ENCODE data around the gene FAM177B. TPM values are rescaled to one million over a fixed set of nuclear protein-coding genes. Genes with fewer than 3 reads are reported as not detected.

The FAM177B gene
- total RNA-seq, 4 donors from 2014 or later, result 4.0 to 13.9 TPM; not detected in 2

GRCh38 chr1:222706815-222707214 is 30.2 kb upstream of the FAM177B start:
- H3K36me3 ChIP-seq, result peaks cover 0 to 12% (median under 1%) of the 10 kb centered on the region in 4 donors
- no peak overlapping the region for H3K27ac ChIP-seq
- H3K9me3 ChIP-seq, result no peaks in the 10 kb centered on the region
- H3K27me3 ChIP-seq, result no peaks in the 10 kb centered on the region
- in situ Hi-C loops (cut with MboI; ENCODE audit: low pct_ligation_motif_present in 1 of 4, low pct_unique_long_range_greater_than_20kb in 1 of 4, low sequenced_read_pairs in 3 of 4), result no loop called here
- no peak for TF ChIP-seq POLR2A (IDR thresholded peaks at IDR 0.05)
- TF ChIP-seq CTCF (IDR thresholded peaks at IDR 0.05), result peak in 2 of 5 experiments; percentile 16 to 20
- intact Hi-C loops (cut with DNase I; ENCODE audit: low total_unique reads), result no loop called here
- WGBS, 2 donors (ENCODE audit: low coverage in 1 of 2), result 69 to 89% methylated on average over 2 to 4 of the region's 4 CpGs
- no peak for DNase-seq
- peaks cover 10 to 26% (median 13%) of the 10 kb centered on the region in 4 donors for H3K4me1 ChIP-seq
- no peak overlapping the region for H3K4me3 ChIP-seq

- intact Hi-C loops (cut with DNase I; ENCODE audit: low total_unique reads) (no loop called here), in situ Hi-C loops (cut with MboI; ENCODE audit: low pct_ligation_motif_present in 1 of 4, low pct_unique_long_range_greater_than_20kb in 1 of 4, low sequenced_read_pairs in 3 of 4) (loop anchor here in 1 of 4 donors (10.0 kb wide), 1 partner anchor 55 kb away; no protein-coding TSS in a partner anchor)
- Histone ChIP-seq H3K9me3 (no peaks in the 10 kb centered on the region), H3K4me3 (no peak overlapping the region), H3K27me3 (no peaks in the 10 kb centered on the region), H3K36me3 (no peaks in the 10 kb centered on the region), H3K4me1 (peaks cover 15 to 35% (median 17%) of the 10 kb centered on the region in 4 donors), H3K27ac (no peak overlapping the region)
- no peak for TF ChIP-seq EP300 (IDR thresholded peaks at IDR 0.05; ENCODE audit: low read depth)
- no peak for TF ChIP-seq CTCF (IDR thresholded peaks at IDR 0.05)
- TF ChIP-seq POLR2AphosphoS5 (IDR thresholded peaks at IDR 0.05), result no peak
- DNase-seq, result no peak
- 79 to 82% methylated on average over 5 of the region's 5 CpGs for WGBS, 2 donors (ENCODE audit: low coverage in 1 of 2)
These were observed 27.3 kb upstream of the FAM177B start for GRCh38 chr1:222709700-222710153.

- DNase-seq, result peak; percentile 66
- Histone ChIP-seq H3K27ac (peak overlapping the region; percentile 94 to 99 (median 96)), H3K4me3 (peak overlapping the region; percentile 65 to 90 (median 74)), H3K4me1 (peaks cover 15 to 35% (median 18%) of the 10 kb centered on the region in 4 donors), H3K27me3 (no peaks in the 10 kb centered on the region), H3K36me3 (peaks cover 0 to 14% (median 0%) of the 10 kb centered on the region in 4 donors), H3K9me3 (no peaks in the 10 kb centered on the region)
- intact Hi-C loops (cut with DNase I; ENCODE audit: low total_unique reads) (no loop called here), in situ Hi-C loops (cut with MboI; ENCODE audit: low pct_ligation_motif_present in 1 of 4, low pct_unique_long_range_greater_than_20kb in 1 of 4, low sequenced_read_pairs in 3 of 4) (loop anchor here in 1 of 4 donors (10.0 kb wide), 1 partner anchor 57 kb away; no protein-coding TSS in a partner anchor)
- WGBS, 2 donors (ENCODE audit: low coverage in 1 of 2), result 0 to 1% methylated on average over 13 to 40 of the region's 42 CpGs
- TF ChIP-seq EP300 (IDR thresholded peaks at IDR 0.05; ENCODE audit: low read depth) (no peak), CTCF (IDR thresholded peaks at IDR 0.05) (no peak), POLR2A (IDR thresholded peaks at IDR 0.05) (no peak)
These were observed 25.4 kb upstream of the FAM177B start for GRCh38 chr1:222711319-222712252.
